Raji (cell line): ENCODE data around the gene MIS18A.

ENCODE experiments used
- POLR2A ChIP-seq: IDR thresholded peaks from 2 replicates; pipeline ENCODE4 v1.6.1; 2011; ENCODE audit warnings: low read depth, low read length, control low read depth; ENCODE audit not compliant: insufficient read depth

Gene MIS18A

GRCh38 chr21:32238063-32238462, 40.8 kb downstream of the MIS18A start:
- TF ChIP-seq POLR2A, result no peak

- no peak for TF ChIP-seq POLR2A
These were observed 41.8 kb downstream of the MIS18A start for GRCh38 chr21:32237021-32237420.

- TF ChIP-seq POLR2A, result no peak
These were observed 45.0 kb downstream of the MIS18A start for GRCh38 chr21:32233722-32234301.

DNA sequence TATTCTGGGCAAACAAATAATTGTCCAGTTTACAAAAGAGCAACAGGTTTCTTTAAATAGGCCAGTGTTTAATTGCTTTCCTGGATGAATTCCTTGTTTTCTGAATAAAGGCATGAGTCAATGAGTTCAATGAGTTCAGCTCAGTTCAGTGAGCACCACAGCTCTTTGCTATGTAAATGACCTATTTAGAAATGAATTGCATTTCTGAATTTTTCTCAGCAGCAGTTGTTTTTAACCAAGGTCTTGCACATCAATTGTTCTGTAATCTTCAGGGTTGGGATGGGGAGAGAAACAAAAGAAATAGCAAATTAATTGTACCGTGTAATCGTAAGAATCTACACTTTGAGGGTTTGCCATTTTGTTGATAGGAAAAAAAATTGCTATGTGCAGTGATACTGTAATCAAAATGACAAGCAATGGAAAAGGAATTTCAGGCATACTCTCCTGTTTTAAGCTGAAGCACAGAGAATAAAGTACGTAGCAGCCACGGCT, 45.7 kb downstream of the MIS18A start:
- TF ChIP-seq POLR2A, result no peak

DNA sequence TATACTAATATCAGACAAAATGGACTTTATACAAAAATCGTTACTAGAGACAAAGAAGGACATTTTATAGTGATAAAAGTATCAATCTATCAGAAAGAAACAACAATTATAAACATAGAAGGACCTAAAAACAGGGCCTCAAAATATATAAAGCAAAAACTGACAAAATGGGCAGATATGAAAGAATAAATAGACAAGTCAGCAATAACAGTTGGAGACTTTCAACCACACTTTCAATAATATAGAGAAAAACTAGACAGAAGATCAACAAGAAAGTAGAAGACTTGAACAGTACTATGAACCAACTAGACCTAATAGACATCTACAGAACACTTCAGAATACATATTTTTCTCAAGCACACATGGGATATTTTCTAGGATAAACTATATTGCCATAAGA, 52.4 kb downstream of the MIS18A start:
- no peak for TF ChIP-seq POLR2A
